ENCODE results near the gene LGALS14. TPM values are rescaled to one million over a fixed set of nuclear protein-coding genes. Genes with fewer than 3 reads are reported as not detected.

Gene LGALS14
- total and polyA plus RNA-seq, 12 donors = 2.2 TPM; not detected in 11

DNA sequence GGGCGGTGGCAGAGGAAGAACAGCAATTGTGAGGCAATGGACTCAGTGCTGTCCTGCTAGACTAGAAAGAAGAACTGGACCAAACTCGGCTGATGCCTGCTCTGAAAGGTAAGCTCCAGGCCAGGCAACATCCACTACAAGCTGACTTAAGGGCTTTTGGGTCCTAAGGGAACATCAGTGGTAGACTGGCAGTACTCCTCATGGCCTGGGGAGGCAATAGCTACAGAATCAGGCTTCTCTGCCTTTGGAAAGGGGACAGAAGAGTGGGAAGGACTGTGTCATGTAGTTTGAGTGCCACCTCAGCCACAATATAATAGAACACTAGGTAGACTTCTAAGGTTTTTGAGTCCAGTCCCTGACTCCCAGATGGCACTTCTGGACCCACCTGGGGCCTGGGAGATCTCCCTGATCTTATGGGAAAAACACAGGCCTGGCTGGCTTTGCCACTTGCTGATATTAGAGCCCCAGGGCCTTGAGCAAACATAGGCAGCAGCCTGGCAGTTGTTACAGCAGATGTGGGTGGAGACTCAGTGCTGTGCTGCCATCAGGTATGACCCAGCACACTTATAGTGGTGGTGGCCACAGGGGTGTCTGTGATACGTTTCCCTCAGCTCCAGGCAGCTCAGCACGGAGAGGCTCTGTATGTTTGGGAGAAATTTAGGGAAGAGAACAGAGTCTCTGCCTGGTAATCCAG is 42.7 kb downstream of the LGALS14 start:
- intact Hi-C loops (cut with DNase I) = no loop called here
- H3K27me3 ChIP-seq = peaks cover 4% of the 10 kb centered on the region
- no peaks in the 10 kb centered on the region for H3K36me3 ChIP-seq (replicated peaks in 1 of 2)
- 66 to 76% (median 72%) methylated on average over 3 to 4 of the region's 4 CpGs for WGBS, 4 donors
- no peak overlapping the region for H3K4me3 ChIP-seq
- H3K9me3 ChIP-seq (replicated peaks in 1 of 3) = no peaks in the 10 kb centered on the region
- TF ChIP-seq POLR2A (IDR thresholded peaks at IDR 0.05) = no peak
- TF ChIP-seq, protein P1, sequence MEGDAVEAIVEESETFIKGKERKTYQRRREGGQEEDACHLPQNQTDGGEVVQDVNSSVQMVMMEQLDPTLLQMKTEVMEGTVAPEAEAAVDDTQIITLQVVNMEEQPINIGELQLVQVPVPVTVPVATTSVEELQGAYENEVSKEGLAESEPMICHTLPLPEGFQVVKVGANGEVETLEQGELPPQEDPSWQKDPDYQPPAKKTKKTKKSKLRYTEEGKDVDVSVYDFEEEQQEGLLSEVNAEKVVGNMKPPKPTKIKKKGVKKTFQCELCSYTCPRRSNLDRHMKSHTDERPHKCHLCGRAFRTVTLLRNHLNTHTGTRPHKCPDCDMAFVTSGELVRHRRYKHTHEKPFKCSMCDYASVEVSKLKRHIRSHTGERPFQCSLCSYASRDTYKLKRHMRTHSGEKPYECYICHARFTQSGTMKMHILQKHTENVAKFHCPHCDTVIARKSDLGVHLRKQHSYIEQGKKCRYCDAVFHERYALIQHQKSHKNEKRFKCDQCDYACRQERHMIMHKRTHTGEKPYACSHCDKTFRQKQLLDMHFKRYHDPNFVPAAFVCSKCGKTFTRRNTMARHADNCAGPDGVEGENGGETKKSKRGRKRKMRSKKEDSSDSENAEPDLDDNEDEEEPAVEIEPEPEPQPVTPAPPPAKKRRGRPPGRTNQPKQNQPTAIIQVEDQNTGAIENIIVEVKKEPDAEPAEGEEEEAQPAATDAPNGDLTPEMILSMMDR (IDR thresholded peaks at IDR 0.05) = no peak
- no peak for DNase-seq
- H3K4me1 ChIP-seq (replicated peaks in 1 of 2) = no peaks in the 10 kb centered on the region
- no peak overlapping the region for H3K27ac ChIP-seq

DNA sequence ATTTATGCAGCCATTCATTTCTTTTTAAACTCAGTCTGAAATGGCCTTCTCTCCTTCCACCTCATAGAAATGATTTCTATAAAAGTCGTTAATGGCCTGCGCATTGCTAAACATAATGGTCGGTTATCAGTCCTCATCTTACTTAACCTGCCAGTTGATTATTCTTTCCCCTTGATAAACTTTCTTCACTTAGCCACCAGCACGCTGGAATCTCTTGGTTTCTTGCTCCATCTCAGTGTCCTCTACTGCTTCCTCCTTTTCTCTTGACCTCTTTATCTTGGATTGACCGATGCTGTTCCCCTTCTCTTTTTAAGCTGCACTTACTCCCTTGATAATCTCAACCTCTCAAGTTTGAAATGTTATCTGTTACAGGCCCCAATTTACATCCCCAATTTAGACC is 45.7 kb downstream of the LGALS14 start:
- Histone ChIP-seq H3K9me3 (replicated peaks in 1 of 3) (no peaks in the 10 kb centered on the region), H3K27ac (no peak overlapping the region), H3K36me3 (replicated peaks in 1 of 2) (no peaks in the 10 kb centered on the region), H3K4me3 (no peak overlapping the region), H3K4me1 (replicated peaks in 1 of 2) (no peaks in the 10 kb centered on the region), H3K27me3 (no peaks in the 10 kb centered on the region)
- no peak for DNase-seq
- intact Hi-C loops (cut with DNase I) = no loop called here
- 79 to 94% (median 87%) methylated on average over 5 of the region's 5 CpGs for WGBS, 4 donors
- no peak for TF ChIP-seq POLR2A (IDR thresholded peaks at IDR 0.05)
- TF ChIP-seq, protein P1 (IDR thresholded peaks at IDR 0.05) = no peak

DNA sequence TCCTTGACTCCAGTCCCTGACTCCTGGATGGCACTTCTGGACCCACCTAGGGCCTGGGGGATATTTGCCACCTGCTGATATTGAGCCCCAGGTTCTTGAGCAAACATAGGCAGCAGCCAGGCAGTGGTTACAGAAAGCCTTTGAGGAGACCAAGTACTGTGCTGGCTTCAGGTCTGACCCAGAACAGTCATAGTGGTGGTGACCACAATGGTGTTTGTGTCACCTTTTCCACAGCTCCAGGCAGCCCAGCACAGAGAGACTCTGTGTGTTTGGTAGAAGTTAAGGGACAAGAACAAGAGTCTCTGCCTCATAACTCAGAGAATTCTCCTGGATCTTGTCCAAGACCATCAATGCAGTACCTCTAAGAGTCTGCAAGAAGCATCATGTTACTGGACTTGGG is 48.1 kb downstream of the LGALS14 start:
- H3K4me3 ChIP-seq = no peak overlapping the region
- intact Hi-C loops (cut with DNase I) = no loop called here
- no peak for TF ChIP-seq POLR2A (IDR thresholded peaks at IDR 0.05)
- TF ChIP-seq, protein P1 (IDR thresholded peaks at IDR 0.05) = no peak
- no peaks in the 10 kb centered on the region for H3K9me3 ChIP-seq (replicated peaks in 1 of 3)
- no peak for DNase-seq
- no peaks in the 10 kb centered on the region for H3K27me3 ChIP-seq
- H3K36me3 ChIP-seq (replicated peaks in 1 of 2) = no peaks in the 10 kb centered on the region
- no peaks in the 10 kb centered on the region for H3K4me1 ChIP-seq (replicated peaks in 1 of 2)
- H3K27ac ChIP-seq = no peak overlapping the region

DNA sequence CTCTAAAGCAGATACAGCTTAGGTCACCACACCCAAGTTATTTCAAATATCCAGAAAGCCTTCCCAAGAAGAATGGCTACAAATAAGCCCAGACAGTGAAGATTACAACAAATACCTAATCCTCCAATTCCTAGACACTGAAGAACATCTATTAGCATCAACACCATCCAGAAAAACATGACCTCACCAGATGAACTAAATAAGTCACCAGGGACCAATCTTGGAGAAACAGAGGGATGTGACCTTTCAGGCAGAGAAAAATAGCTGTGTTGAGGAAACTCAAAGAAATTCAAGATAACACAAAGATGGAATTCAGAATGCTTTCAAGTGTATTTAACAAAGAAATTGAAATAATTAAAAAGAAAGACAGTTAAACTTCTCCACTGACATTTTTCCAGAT is 48.5 kb downstream of the LGALS14 start:
- TF ChIP-seq, protein P1 (IDR thresholded peaks at IDR 0.05) = no peak
- no peak for TF ChIP-seq POLR2A (IDR thresholded peaks at IDR 0.05)
- H3K4me3 ChIP-seq = no peak overlapping the region
- intact Hi-C loops (cut with DNase I) = no loop called here

More for the DNA sequence above, 48.5 kb downstream of the LGALS14 start:
- no peaks in the 10 kb centered on the region for H3K27me3 ChIP-seq
- H3K9me3 ChIP-seq (replicated peaks in 1 of 3) = no peaks in the 10 kb centered on the region
- no peak overlapping the region for H3K27ac ChIP-seq
- no peak for DNase-seq
- no peaks in the 10 kb centered on the region for H3K4me1 ChIP-seq (replicated peaks in 1 of 2)
- H3K36me3 ChIP-seq (replicated peaks in 1 of 2) = no peaks in the 10 kb centered on the region
